ENCODE data around the gene MAPK8IP1. TPM values are rescaled to one million over a fixed set of nuclear protein-coding genes. Genes with fewer than 3 reads are reported as not detected.

The MAPK8IP1 gene
- total and polyA plus RNA-seq, 8 donors: 2.9 to 8.3 (median 7.0) TPM; not detected in 1

GRCh38 chr11:45894555-45895247, 9.2 kb downstream of the MAPK8IP1 start:
- TF ChIP-seq, protein P1, sequence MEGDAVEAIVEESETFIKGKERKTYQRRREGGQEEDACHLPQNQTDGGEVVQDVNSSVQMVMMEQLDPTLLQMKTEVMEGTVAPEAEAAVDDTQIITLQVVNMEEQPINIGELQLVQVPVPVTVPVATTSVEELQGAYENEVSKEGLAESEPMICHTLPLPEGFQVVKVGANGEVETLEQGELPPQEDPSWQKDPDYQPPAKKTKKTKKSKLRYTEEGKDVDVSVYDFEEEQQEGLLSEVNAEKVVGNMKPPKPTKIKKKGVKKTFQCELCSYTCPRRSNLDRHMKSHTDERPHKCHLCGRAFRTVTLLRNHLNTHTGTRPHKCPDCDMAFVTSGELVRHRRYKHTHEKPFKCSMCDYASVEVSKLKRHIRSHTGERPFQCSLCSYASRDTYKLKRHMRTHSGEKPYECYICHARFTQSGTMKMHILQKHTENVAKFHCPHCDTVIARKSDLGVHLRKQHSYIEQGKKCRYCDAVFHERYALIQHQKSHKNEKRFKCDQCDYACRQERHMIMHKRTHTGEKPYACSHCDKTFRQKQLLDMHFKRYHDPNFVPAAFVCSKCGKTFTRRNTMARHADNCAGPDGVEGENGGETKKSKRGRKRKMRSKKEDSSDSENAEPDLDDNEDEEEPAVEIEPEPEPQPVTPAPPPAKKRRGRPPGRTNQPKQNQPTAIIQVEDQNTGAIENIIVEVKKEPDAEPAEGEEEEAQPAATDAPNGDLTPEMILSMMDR (IDR thresholded peaks at IDR 0.05): no peak
- no peak for TF ChIP-seq POLR2A (IDR thresholded peaks at IDR 0.05)
- no peak for TF ChIP-seq EP300 (IDR thresholded peaks at IDR 0.05)
- no peak for TF ChIP-seq POLR2AphosphoS5 (IDR thresholded peaks at IDR 0.05)
- intact Hi-C loops (cut with DNase I; ENCODE audit: low total_unique reads): no loop called here
- DNase-seq: no peak
- Histone ChIP-seq H3K4me1 (peaks cover 9 to 20% (median 12%) of the 10 kb centered on the region in 4 donors), H3K4me3 (no peak overlapping the region), H3K36me3 (no peaks in the 10 kb centered on the region), H3K27me3 (peaks cover 0 to 57% (median 9%) of the 10 kb centered on the region in 3 donors), H3K9me3 (no peaks in the 10 kb centered on the region), H3K27ac (no peak overlapping the region)
- WGBS, 5 donors: 87 to 92% (median 89%) methylated on average over 5 to 6 of the region's 6 CpGs

- WGBS, 5 donors: 70 to 96% (median 91%) methylated on average over 6 to 8 of the region's 8 CpGs
- H3K4me3 ChIP-seq: no peak overlapping the region
Observed at GRCh38 chr11:45895553-45896259, 10.3 kb downstream of the MAPK8IP1 start.

GRCh38 chr11:45896422-45896984, 11.1 kb downstream of the MAPK8IP1 start:
- peak in 1 of 2 donors; percentile 82 for DNase-seq
- 8 to 35% (median 19%) methylated on average over 12 to 19 of the region's 19 CpGs for WGBS, 5 donors

More at GRCh38 chr11:45895553-45896259, 10.3 kb downstream of the MAPK8IP1 start:
- H3K9me3 ChIP-seq: no peaks in the 10 kb centered on the region
- TF ChIP-seq EP300 (IDR thresholded peaks at IDR 0.05) (no peak), POLR2AphosphoS5 (IDR thresholded peaks at IDR 0.05) (no peak), POLR2A (IDR thresholded peaks at IDR 0.05) (no peak)
- TF ChIP-seq, protein P1 (IDR thresholded peaks at IDR 0.05): no peak
- H3K27me3 ChIP-seq: peaks cover 0 to 67% (median 13%) of the 10 kb centered on the region in 3 donors
- intact Hi-C loops (cut with DNase I; ENCODE audit: low total_unique reads): no loop called here
- H3K36me3 ChIP-seq: no peaks in the 10 kb centered on the region
- H3K27ac ChIP-seq: no peak overlapping the region
- no peak for DNase-seq
- peaks cover 15 to 26% (median 18%) of the 10 kb centered on the region in 4 donors for H3K4me1 ChIP-seq

GRCh38 chr11:45897556-45897955, 12.1 kb downstream of the MAPK8IP1 start:
- H3K4me3 ChIP-seq: no peak overlapping the region
- TF ChIP-seq, protein P1 (IDR thresholded peaks at IDR 0.05): no peak
- no peak for TF ChIP-seq EP300 (IDR thresholded peaks at IDR 0.05)
- H3K27me3 ChIP-seq: peaks cover 0 to 69% (median 13%) of the 10 kb centered on the region in 3 donors
- peaks cover 0 to 6% (median 4%) of the 10 kb centered on the region in 4 donors for H3K36me3 ChIP-seq
- H3K4me1 ChIP-seq: peaks cover 21 to 36% (median 27%) of the 10 kb centered on the region in 4 donors
- H3K27ac ChIP-seq: no peak overlapping the region
- no peaks in the 10 kb centered on the region for H3K9me3 ChIP-seq
- no peak for DNase-seq
- 87 to 98% (median 90%) methylated on average over 5 to 6 of the region's 6 CpGs for WGBS, 5 donors
- intact Hi-C loops (cut with DNase I; ENCODE audit: low total_unique reads): no loop called here

More at GRCh38 chr11:45896422-45896984, 11.1 kb downstream of the MAPK8IP1 start:
- Histone ChIP-seq H3K4me3 (no peak overlapping the region), H3K27me3 (peaks cover 0 to 69% (median 13%) of the 10 kb centered on the region in 3 donors), H3K9me3 (no peaks in the 10 kb centered on the region), H3K4me1 (peaks cover 21 to 34% (median 25%) of the 10 kb centered on the region in 4 donors), H3K27ac (no peak overlapping the region), H3K36me3 (no peaks in the 10 kb centered on the region)
- TF ChIP-seq, protein P1 (IDR thresholded peaks at IDR 0.05): no peak
- TF ChIP-seq POLR2AphosphoS5 (IDR thresholded peaks at IDR 0.05) (no peak), POLR2A (IDR thresholded peaks at IDR 0.05) (no peak), EP300 (IDR thresholded peaks at IDR 0.05) (no peak)
- intact Hi-C loops (cut with DNase I; ENCODE audit: low total_unique reads): no loop called here

Measured in stomach (tissue), 9 donors.